Measurements from ENCODE around the gene TBRG4.

DNA sequence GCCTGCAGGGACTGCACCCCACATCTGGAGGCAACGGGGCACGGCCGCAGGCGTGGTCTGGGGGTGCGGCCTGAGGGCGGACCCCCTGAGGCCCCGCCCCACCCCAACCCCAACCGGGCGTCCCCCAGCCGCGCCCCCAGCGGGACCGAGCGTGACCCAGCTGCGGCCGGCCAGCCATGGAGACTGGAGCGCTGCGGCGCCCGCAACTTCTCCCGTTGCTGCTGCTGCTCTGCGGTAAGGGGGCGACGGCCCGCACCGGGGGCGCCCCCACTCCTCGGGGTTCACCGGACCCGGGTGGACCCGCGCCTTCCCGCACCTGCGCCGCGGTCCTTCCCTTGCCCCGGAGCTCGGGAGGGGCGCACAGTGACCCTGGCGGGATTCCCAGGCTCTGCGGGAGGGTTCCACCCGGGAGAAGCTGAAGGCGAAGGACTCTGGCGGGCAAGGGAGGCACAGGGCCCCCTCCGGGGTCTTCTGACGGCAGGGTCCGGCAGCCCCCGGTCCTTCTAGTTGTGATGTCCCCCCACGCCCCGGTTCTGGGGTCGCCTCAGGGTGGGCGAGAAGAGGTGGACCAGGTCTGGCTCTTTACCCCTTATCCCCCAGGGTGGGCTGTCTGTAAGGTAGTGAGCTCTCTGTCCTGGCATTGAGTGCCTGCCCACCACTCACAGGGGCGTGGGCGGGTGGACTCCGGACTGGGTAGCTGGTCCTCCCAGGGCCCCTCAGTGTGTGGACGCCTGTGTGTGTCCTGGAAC is 46.3 kb upstream of the TBRG4 start, which contains the start of gene RAMP3:
- TF ChIP-seq, protein P1, sequence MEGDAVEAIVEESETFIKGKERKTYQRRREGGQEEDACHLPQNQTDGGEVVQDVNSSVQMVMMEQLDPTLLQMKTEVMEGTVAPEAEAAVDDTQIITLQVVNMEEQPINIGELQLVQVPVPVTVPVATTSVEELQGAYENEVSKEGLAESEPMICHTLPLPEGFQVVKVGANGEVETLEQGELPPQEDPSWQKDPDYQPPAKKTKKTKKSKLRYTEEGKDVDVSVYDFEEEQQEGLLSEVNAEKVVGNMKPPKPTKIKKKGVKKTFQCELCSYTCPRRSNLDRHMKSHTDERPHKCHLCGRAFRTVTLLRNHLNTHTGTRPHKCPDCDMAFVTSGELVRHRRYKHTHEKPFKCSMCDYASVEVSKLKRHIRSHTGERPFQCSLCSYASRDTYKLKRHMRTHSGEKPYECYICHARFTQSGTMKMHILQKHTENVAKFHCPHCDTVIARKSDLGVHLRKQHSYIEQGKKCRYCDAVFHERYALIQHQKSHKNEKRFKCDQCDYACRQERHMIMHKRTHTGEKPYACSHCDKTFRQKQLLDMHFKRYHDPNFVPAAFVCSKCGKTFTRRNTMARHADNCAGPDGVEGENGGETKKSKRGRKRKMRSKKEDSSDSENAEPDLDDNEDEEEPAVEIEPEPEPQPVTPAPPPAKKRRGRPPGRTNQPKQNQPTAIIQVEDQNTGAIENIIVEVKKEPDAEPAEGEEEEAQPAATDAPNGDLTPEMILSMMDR (conservative IDR thresholded peaks at IDR 0.05; ENCODE audit: low read length): no peak
- TF ChIP-seq EZH2phosphoT487 (IDR thresholded peaks at IDR 0.05; ENCODE audit: borderline replicate concordance): no peak

Measured in Loucy (cell line).